Activated T-helper 2 cell treated with anti-CD3 and anti-CD28 coated beads, Interferon-gamma antibody, Interleukin-2, Interleukin-4, amounts not matched to agents 10 μg/mL and 5 μg/mL and 100 μg/mL, durations not matched to agents 14 hours and 24 hours and 36 hours (primary cell): Measurements from ENCODE around the gene IL12RB1. TPM values are rescaled to one million over a fixed set of nuclear protein-coding genes. Genes with fewer than 3 reads are reported as not detected.
A peak's percentile ranks its signal among the peaks of the same experiment; 100 is the strongest.
"Not testable (repeated sequence)": the region's sequence is repeated elsewhere in the genome, so short reads cannot be mapped to it uniquely, and the experiment has no call there.

Source experiments
- DNase-seq: peaks from one replicate; pipeline ENCODE4 v3.0.0; 2021; ENCODE audit warnings: low spot score
- H3K27ac Mint-ChIP-seq: one replicate; pipeline ENCODE4 v1.8.0; 2021; ENCODE audit warnings: mixed read lengths
- H3K27me3 Mint-ChIP-seq: one replicate; pipeline ENCODE4 v1.8.0; 2021; ENCODE audit warnings: low read depth, mixed read lengths
- H3K36me3 Mint-ChIP-seq: one replicate; pipeline ENCODE4 v1.8.0; 2021; ENCODE audit warnings: low read depth, mixed read lengths
- H3K4me1 Mint-ChIP-seq: one replicate; pipeline ENCODE4 v1.8.0; 2021; ENCODE audit warnings: low read depth, mixed read lengths
- H3K4me3 Mint-ChIP-seq: one replicate; pipeline ENCODE4 v1.8.0; 2021; ENCODE audit warnings: low read depth, mild to moderate bottlenecking, moderate library complexity, mixed read lengths
- H3K9me3 Mint-ChIP-seq: one replicate; pipeline ENCODE4 v1.8.0; 2021; ENCODE audit warnings: mixed read lengths
- intact Hi-C: fragments of 100-400 bp; cut with micrococcal nuclease; formaldehyde crosslinking; loops from one replicate; pipeline ENCODE4 v1.15.1; 2023
- total RNA-seq: library from RNA; stranded (reverse); gene quantifications from 2 replicates; pipeline ENCODE4 v1.2.3, GENCODE V29; 2022

Gene IL12RB1
- total RNA-seq, 1 donor from 2014 or later, result 43.3 TPM

DNA sequence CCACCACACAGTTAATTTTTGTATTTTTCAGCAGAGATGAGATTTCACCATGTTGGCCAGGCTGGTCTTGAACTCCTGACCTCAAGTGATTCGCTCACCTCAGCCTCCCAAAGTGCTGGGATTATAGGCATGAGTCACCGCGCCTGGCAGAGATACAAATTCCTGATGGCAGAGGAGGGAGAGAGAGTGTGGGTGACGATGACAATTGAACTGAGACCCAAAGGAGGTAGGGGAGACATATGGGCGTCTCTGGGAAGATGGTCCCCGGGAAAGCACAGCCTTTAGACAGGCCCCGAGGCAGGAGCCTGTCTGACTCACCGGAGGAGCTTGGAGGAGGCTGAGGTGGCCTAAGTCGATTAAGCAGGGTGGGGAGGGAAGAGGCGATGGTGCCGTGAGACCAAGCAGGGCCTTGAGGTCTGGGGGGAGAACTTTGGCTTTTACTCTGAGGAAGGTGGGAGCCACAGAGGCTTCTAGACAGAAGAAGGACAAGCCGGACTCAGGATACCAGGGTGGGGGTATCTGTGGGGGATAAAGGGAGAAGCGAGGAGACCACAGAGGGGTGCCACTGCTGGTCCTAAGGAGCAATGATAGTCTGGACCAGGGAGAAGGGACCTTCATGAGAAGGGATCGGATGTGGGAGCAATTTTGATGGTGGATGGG lies 40.5 kb downstream of the IL12RB1 start:
- Mint-ChIP-seq H3K4me1 (peaks cover 40% of the 10 kb centered on the region), H3K27me3 (no peaks in the 10 kb centered on the region), H3K4me3 (no peak overlapping the region), H3K9me3 (peaks cover 5% of the 10 kb centered on the region), H3K27ac (peak overlapping the region; percentile 86), H3K36me3 (no peaks in the 10 kb centered on the region)
- no peak for DNase-seq
- intact Hi-C loops, result no loop called here

DNA sequence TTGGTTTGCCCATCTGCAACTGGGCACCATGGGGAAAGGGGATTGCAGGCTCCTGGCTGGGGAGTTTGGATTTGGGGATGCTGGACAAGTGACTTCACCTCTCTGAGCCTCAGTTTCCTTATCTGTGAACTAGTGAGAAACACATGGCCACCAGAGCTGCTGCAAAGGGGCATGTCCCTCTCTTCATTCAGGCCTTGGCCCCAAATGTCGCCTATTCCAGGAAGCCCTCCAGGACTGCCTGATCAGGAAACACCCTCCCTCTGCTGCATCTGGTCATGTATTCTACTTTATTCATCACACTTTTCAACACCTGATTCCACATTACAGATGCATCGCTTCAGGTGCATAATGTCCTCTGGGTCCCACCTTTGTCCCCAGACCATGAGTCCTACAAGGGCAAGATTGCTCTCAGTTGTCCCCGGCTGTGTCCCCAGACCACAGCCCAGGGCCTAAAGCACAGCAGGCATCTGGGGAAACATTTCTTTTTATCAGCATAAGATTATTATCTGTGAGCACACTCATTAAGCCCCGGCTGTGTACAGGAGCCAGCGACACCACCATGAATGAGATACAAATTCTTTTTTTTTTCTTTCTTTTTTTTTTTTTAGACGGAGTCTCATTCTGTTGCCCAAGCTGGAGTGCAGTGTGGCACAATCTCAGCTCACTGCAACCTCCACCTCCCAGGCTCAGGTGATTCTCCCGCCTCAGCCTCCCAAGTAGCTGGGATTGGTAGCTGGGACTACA lies 41.3 kb downstream of the IL12RB1 start:
- DNase-seq, result no peak
- intact Hi-C loops, result loop anchor here (2.0 kb wide), 2 partner anchors 37 to 41 kb away; partner anchors contain the start of genes ARRDC2 and IL12RB1
- H3K9me3 Mint-ChIP-seq, result peaks cover 9% of the 10 kb centered on the region
- peak overlapping the region; percentile 86 for H3K27ac Mint-ChIP-seq
- H3K36me3 Mint-ChIP-seq, result no peaks in the 10 kb centered on the region
- peaks cover 37% of the 10 kb centered on the region for H3K4me1 Mint-ChIP-seq
- H3K27me3 Mint-ChIP-seq, result peaks cover 2% of the 10 kb centered on the region
- peak overlapping the region; percentile 61 for H3K4me3 Mint-ChIP-seq

DNA sequence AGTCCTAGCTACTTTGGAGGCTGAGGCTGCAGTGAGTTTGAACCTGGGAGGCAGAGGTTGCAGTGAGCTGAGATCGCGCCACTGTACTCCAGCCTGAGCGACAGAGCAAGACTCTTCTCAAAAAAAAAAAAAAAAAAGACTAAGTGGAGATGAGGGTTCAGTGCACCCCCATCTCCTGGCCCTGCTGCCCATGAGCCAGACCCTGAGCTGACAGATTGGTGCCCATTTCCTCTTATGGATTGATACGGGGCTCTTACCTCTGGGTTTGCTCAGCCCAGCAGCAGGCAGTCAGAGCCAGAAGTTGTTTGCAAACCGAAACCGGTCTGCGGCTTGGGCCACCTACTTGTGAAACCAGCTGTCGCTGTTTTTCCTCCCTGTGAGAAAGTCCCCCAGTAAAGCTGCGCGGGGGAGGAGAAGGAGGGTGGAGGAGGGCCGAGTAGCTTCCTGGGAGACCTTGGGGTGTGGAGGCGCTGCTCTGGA lies 41.9 kb downstream of the IL12RB1 start:
- H3K4me1 Mint-ChIP-seq, result peaks cover 32% of the 10 kb centered on the region
- intact Hi-C loops, result loop anchor here (2.0 kb wide), 2 partner anchors 36 to 42 kb away; partner anchors contain the start of genes ARRDC2 and IL12RB1
- DNase-seq, result peak; percentile 86
- H3K9me3 Mint-ChIP-seq, result peaks cover 9% of the 10 kb centered on the region
- H3K27ac Mint-ChIP-seq, result peak overlapping the region; percentile 86
- H3K36me3 Mint-ChIP-seq, result no peaks in the 10 kb centered on the region
- H3K27me3 Mint-ChIP-seq, result peaks cover 2% of the 10 kb centered on the region
- peak overlapping the region; percentile 61 for H3K4me3 Mint-ChIP-seq

DNA sequence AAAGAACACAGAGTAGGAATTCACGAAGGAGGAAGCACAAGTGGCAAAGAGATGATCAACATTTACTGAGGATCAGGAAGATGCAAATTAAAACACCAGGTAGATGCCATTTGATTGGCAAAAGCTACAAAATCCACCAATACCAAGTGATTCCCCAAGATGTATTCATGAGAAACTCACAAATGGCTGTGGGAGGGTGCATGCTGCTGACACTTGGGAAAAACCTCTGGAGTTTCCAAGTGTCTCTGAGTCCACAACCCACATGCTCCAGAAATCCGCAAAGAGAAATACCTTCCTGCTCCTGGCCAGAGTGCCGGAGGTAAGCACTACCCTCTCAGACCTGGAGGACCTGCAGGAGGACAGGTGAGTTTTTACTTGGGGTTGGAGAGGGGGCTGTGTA lies 43.1 kb downstream of the IL12RB1 start:
- Mint-ChIP-seq H3K9me3 (peaks cover 9% of the 10 kb centered on the region), H3K4me1 (peaks cover 31% of the 10 kb centered on the region), H3K27ac (peak overlapping the region; percentile 23), H3K4me3 (no peak overlapping the region), H3K36me3 (no peaks in the 10 kb centered on the region), H3K27me3 (peaks cover 2% of the 10 kb centered on the region)
- intact Hi-C loops, result loop anchor here (2.0 kb wide), 2 partner anchors 35 to 43 kb away; partner anchors contain the start of genes ARRDC2 and IL12RB1
- DNase-seq, result no peak

DNA sequence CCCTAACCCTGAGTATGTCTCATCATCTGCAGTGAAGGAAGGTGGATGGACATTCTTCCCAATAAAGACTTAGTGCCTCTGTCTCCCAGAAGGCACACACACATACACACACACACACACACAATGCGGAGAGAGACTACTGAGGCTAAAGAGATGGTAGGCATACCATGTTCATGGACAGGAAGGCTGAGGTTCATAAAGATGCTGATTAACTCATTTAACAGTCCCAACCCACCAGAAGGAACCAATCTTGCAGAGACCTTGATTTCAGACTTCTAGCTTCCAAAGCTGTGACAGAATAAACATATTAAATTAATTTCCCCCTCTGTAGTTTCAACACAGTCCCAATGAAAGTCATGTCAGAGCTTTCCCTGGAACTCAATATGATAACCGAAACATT lies 45.7 kb downstream of the IL12RB1 start:
- Mint-ChIP-seq H3K4me1 (peaks cover 22% of the 10 kb centered on the region), H3K36me3 (no peaks in the 10 kb centered on the region), H3K9me3 (peaks cover 9% of the 10 kb centered on the region), H3K27ac (no peak overlapping the region), H3K4me3 (no peak overlapping the region), H3K27me3 (peaks cover 2% of the 10 kb centered on the region)
- intact Hi-C loops, result no loop called here
- no peak for DNase-seq

DNA sequence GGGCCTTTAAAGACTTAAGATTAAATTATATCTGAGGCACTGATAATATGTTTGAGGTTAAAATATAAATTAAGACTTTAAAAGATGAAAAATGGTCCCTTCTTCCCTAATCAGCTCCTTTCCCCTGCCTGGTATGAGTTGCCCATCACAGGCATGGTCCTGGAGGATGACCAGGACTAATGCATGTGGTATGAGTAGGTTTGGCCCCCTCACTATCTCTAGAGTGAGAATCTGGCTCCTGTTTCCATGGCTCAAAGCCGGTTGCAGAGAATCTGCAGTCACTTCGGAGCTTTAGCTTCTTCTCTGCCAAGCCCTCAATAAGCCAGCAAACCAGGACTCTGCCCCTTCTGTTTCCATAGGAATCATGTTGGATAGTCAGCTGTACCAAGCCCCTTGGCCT lies 54.6 kb downstream of the IL12RB1 start:
- intact Hi-C loops, DNase-seq, H3K27ac Mint-ChIP-seq, H3K4me3 Mint-ChIP-seq, H3K36me3 Mint-ChIP-seq, H3K9me3 Mint-ChIP-seq, H3K27me3 Mint-ChIP-seq, H3K4me1 Mint-ChIP-seq: not testable (repeated sequence)

DNA sequence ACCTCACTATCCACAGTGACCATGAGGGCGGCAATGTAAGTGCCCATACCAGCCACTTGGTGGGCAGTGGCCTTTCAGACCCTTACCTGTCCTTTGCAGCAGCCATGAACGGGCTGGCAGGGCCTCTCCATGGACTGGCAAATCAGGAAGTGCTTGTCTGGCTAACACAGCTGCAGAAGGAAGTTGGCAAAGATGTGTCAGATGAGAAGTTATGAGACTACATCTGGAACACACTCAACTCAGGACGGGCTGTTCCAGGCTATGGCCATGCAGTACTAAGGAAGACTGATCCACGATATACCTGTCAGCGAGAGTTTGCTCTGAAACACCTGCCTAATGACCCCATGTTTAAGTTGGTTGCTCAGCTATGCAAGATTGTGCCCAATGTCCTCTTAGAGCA lies 55.3 kb downstream of the IL12RB1 start:
- H3K27me3 Mint-ChIP-seq, H3K36me3 Mint-ChIP-seq, H3K4me3 Mint-ChIP-seq, DNase-seq, H3K27ac Mint-ChIP-seq, H3K9me3 Mint-ChIP-seq, H3K4me1 Mint-ChIP-seq, intact Hi-C loops: not testable (repeated sequence)

DNA sequence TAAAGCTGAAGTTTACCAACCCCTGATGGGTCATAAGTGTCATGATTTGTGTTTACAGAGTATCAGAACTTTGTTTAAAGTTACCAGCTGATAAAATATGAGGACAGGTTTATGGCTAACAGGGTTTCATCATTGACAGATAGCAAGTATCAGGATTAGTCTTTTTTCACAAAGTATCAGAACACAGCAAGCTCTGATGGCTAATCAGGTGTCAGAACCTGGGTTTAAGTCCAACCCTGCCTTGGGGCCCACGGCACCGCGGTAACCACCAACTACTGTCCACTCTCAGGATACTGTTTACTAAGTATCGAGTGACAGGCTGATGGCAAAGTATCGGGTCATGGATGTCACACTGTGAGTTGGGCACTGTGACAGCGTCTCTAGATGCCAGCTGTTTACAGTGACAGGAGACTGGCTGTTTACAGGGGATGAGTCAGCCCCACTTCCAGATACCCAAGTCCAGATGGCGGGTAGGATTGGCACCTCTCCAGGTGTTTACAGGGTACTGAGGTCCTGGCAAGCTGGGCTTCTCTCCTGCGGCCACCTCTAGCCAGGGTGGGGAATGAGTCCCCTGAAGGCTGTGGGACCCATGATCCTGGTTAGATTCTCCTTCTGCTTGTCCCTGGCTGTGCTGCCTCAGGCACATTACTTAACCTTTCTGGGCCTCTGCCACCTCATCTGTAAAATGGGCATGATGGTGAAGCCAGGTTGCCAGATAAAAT lies 57.0 kb downstream of the IL12RB1 start:
- intact Hi-C loops, result no loop called here
- Mint-ChIP-seq H3K36me3 (no peaks in the 10 kb centered on the region), H3K27ac (no peak overlapping the region), H3K9me3 (no peaks in the 10 kb centered on the region), H3K4me1 (peaks cover 13% of the 10 kb centered on the region), H3K4me3 (no peak overlapping the region), H3K27me3 (no peaks in the 10 kb centered on the region)
- no peak for DNase-seq

DNA sequence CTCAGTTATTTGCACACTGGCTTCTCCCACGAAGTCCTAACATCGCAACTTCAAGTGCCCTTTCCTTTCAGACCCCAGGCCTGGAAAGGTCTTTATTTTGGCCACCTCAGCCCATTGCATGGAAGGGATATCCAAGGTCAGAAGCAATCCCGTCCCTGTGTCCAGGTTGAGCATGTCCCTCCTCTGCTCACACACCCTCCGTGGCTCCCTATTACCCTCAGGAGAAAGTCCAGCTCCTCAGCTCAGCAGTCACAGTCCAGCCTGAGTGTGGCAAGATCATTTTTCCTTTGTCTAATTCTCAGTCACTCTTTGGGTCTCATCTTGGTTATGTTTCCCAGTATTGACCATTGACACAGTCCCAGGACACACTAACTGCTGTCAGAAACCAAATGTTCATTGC lies 59.6 kb downstream of the IL12RB1 start:
- Mint-ChIP-seq H3K4me1 (peaks cover 30% of the 10 kb centered on the region), H3K36me3 (no peaks in the 10 kb centered on the region), H3K27me3 (no peaks in the 10 kb centered on the region), H3K4me3 (no peak overlapping the region), H3K27ac (no peak overlapping the region), H3K9me3 (no peaks in the 10 kb centered on the region)
- intact Hi-C loops, result no loop called here
- no peak for DNase-seq

DNA sequence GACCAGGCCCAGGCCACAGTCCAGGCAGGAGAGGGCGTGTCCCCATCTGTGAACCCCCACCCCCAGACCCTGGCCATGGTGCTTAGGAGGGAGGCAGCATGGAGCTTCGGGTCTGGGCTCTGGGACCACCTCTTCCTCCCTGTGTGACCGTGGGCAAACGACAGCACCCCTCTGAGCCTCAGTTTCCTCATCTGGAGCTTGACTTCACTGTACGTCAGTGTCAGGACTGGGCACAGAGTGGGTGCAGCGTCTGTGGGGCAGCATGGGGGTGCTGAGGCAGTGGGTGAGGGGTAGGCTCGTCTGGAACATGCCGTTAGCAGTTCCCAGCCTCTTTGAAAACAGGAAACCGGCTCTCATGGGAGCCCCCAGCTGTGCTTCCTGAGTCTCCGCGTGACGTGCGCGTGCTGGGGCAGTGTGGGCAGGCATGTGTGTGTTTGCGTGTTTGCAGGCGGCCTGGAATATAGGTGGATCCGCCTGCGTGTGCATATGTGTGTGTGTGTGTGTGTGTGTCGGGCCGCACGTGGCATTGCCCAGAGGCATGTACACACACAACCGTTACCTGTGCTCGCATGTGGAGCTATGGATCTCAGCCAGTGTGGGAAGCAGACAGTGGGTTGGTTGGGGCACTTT lies 63.0 kb downstream of the IL12RB1 start:
- H3K36me3 Mint-ChIP-seq, result no peaks in the 10 kb centered on the region
- H3K4me1 Mint-ChIP-seq, result peaks cover 42% of the 10 kb centered on the region
- DNase-seq, result no peak
- H3K27ac Mint-ChIP-seq, result peak overlapping the region; percentile 76
- no peaks in the 10 kb centered on the region for H3K9me3 Mint-ChIP-seq
- no peaks in the 10 kb centered on the region for H3K27me3 Mint-ChIP-seq
- H3K4me3 Mint-ChIP-seq, result peak overlapping the region; percentile 63
- intact Hi-C loops, result loop anchor here (2.0 kb wide), 1 partner anchor 15 kb away; the partner anchor contains the start of gene ARRDC2

DNA sequence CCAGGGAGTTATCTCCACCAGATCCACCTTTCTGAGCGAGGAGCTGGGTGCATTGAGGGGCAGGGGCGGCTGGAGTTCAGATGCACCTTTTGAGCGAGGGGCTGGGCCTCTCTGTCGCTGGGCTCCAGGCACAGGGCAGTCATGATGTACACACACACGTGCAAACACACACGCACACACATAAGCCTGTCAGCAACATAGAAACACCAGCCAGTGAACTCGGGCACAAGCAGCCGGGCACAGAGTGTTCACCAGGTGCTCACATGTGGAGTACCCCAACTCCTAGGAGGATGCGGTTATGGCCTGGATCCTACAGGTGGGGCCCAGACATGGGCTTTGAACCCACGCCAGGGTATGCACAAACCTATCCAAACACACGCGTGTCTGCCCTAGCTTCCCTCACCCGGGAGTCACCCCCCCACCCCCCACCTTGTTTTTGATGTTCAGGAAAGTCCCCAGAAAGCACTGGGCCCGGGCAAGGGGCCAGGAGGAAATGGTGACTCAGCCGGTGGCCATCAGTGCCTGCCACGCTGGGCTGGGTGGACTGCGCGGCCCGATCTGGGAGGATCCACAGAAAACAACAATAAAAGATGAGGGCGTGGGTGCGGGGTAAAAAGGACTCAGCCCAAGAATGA lies 65.5 kb downstream of the IL12RB1 start:
- no peak for DNase-seq
- intact Hi-C loops, result no loop called here
- peak overlapping the region; percentile 73 for H3K4me3 Mint-ChIP-seq
- H3K36me3 Mint-ChIP-seq, result no peaks in the 10 kb centered on the region
- peak overlapping the region; percentile 92 for H3K27ac Mint-ChIP-seq
- H3K4me1 Mint-ChIP-seq, result peaks cover 47% of the 10 kb centered on the region
- H3K9me3 Mint-ChIP-seq, result no peaks in the 10 kb centered on the region
- no peaks in the 10 kb centered on the region for H3K27me3 Mint-ChIP-seq
